Measurements from ENCODE around the gene SNTG2.
"Not testable (repeated sequence)": the region's sequence is repeated elsewhere in the genome, so short reads cannot be mapped to it uniquely, and the experiment has no call there.

SNTG2 gene

DNA sequence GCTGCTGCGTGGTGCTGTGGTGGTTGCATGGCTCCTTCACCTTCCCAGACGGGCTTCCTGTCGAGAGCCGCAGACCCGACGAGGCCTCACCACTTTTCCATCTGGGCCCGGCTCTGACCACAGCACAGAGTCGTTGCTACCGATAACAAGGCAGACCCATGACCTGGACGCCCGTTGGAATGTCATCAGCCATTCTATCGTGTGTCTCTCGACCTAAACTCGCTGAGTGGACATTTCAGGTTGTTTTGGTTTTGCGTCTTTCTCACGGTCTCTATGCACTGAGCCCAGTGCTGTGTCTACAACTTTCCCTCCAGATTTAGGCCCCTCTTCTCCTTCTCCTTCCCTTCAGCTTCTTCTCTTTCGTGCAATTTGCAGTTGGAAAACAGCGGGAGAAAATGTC lies 257.9 kb downstream of the SNTG2 start:
- DNase-seq, result no peak

DNA sequence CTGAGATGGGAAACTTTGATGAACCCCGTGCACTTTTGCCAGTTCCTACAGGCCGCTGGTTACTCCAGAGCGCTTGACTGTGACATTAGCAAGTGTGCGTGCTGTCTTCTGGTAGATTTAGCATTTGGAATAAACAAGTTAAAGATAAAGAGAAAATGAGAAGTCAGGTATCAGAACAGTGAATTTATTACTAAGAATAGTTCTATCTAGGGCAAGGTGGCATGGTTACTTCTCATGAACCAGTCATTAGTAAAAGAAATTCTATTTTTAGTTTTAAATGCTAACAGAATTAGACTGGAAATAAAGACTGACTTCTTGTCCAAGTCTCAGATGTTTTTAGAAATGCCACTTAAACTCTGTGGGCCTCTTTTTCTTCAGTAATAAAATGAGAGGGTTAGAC lies 258.6 kb downstream of the SNTG2 start:
- no peak for DNase-seq

DNA sequence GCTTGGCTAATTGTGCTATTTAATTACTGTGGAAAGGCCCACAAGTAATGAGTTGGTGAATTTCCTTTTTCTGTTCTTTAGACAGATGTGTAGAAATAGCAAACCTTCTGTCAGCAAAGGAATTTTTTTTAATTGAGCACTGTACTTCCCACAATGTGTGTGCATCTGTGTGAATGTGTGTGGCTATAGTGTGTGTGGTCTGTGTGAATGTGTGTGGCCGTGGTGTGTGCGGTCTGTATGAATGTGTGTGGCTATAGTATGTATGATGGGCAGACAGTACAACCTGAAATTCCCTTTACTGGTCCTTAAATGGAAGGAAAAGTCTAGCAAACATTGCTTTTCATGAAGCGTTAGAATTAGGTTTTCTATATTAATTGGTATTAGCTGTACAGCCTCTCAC lies 259.1 kb downstream of the SNTG2 start:
- no peak for DNase-seq

DNA sequence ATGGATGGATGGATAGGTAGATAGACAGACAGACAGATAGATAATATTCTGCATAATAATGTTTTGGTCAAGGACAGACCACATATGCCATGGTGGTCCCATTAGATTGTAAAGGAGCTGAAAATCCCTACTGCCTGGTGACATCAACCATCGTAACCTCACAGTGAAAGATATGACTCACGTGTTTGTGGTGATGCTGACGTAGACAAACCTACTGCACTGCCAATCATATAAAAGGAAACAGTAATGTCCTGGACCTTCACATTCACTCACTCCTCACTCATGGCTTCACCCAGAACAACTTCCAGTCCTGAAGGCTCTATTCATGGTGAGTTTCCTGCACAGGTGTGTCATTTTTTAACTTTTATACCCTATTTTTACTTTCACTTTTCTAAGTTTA lies 259.7 kb downstream of the SNTG2 start:
- no peak for DNase-seq

DNA sequence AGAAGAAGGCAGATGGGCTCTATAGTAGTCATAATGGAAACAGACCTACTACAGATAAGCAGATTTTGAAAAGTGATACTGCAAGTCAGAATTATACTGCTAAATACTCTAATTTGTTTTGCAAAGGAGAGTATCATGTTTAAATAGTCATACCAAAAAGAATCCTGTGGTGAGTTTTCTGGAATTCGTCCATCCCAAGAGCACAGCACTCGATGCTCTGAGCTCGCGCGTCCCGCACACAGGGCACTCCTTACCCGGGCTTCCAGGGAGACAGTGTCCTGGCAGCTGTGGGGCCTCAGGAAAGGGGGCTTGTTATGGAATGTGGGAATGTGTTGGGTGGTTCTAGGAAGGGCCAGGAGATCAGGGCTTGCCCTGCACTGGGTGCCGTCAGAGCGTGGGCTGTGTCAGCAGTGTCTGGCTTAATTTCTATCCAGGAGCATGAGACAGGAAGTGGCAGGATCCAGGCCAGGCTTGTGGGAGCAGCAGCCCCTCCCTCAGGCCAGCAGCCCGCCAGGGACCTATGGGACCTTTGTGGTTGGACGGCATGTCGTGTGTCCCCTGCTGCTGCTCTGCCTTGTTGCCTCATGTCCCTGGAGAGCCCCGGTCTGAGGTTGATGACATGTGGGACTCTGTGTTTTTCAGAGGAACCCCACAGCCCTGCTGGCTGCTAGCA lies 269.4 kb downstream of the SNTG2 start:
- no peak for DNase-seq

DNA sequence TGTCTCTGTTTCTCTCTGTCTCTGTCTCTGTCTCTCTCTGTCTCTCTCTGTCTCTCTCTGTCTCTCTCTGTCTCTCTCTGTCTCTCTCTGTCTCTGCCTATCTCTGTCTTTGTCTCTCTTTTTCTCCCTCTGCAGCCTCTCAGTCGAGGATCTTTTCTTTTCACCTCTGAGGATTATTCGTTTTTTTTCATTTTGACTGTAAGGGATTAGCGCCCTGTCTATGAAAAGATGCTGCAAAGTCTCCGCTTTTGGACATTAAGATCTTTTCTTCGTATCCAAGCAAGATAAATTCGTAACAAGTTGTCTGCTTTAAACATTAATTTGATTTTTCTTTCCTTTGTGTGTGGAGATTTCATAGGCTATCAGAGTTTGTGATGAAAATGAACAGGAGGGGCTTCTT lies 271.4 kb downstream of the SNTG2 start:
- DNase-seq, result no peak

DNA sequence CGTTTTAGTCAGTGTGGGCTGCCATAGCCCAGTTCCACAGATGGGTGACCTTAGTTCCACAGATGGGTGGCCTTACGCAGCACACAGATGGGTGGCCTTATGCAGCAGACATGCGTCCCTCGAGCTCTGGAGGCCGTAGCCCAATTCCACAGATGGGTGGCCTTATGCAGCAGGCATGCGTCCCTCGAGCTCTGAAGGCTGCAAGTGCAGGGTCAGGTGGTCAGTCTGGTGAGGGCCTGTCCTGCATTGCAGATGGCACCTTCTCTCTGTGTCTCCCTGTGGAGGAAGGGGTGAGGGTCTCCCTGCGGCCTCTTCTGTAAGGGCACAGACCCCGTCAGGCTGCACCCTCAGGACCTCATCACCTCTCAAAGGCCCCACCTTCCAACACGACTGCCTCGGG lies 273.1 kb downstream of the SNTG2 start:
- no peak for DNase-seq

DNA sequence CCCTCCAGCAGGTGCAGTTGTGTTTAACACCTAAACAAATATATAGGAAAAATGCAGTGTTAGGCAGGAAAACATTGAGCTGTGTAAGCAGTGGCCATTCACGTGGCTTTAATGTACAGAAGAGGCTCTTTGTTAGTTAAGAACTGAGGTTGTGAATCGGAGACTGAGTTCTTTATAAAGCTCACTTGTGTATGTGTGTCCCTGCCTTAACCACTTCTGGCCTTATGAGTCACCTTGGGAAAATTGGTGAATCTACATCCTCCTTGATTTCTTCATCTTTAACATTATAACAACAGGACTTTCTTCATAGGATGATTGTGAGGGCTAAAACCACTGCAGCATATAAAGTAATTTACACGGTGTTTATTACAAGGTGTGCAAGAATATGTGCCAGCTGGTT lies 274.3 kb downstream of the SNTG2 start:
- DNase-seq, result no peak

DNA sequence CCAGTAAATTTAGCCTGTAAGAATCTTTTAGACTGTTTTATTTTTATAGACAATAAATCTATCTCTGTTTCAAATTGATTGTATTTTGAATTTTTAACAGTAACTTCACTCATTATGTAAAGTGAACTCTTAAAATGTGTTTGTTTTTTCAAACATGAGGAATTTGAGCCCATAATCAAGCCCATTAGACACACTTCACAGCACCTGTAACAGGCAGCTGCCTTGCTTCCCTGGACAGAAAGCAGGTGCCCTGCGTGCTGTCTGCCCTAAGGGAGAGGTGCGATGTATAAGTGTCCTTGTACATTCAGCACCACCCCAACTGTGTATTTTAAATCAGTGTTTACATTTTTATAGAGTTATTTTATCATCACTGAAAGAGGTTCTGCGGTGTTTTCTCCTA lies 276.1 kb downstream of the SNTG2 start:
- no peak for DNase-seq

DNA sequence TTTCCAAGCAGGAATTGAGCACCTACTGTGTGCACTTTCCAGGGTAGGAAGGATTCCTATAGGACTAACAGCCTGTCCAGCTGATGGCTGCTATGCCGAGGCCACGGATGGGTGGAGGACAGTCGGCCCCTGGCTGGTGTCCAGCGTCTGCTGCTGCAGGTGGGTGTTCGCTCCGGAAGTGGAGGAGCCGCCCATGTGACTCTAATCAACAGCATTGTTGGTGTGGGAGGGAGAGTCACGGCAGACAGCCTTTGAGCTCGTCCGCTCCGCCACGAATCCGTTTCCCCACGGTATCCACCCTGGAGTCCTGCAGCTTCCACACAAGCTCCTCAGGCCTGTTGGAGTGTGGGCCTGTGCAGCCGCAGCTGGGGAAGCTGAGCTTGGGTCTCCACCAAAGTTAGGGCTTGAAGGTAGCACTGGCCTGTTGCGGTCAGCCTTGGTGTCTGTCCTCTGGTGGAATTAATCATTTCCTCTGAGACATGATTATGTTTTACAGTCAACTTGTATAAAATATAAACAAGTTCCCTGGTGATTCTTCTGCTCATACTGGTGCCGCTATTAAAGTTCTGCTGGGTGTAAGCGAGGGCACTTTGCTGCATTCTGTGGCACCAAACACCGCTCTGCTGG lies 276.7 kb downstream of the SNTG2 start:
- DNase-seq, result no peak

DNA sequence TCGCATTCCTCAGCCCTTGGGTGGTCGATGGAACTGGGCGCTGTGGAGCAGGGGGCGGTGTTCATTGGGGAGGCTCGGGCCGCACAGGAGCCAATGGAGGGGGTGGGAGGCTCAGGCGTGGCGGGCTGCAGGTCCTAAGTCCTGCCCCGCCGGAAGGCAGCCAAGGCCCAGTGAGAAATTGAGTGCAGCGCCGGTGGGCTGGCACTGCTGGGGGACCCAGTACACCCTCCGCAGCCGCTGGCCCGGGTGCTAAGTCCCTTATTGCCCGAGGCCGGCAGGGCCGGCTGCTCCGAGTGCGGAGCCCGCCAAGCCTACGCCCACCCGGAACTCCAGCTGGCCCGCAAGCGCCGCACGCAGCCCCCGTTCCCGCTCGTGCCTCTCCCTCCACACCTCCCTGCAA lies 278.9 kb downstream of the SNTG2 start:
- DNase-seq, result not testable (repeated sequence)

DNA sequence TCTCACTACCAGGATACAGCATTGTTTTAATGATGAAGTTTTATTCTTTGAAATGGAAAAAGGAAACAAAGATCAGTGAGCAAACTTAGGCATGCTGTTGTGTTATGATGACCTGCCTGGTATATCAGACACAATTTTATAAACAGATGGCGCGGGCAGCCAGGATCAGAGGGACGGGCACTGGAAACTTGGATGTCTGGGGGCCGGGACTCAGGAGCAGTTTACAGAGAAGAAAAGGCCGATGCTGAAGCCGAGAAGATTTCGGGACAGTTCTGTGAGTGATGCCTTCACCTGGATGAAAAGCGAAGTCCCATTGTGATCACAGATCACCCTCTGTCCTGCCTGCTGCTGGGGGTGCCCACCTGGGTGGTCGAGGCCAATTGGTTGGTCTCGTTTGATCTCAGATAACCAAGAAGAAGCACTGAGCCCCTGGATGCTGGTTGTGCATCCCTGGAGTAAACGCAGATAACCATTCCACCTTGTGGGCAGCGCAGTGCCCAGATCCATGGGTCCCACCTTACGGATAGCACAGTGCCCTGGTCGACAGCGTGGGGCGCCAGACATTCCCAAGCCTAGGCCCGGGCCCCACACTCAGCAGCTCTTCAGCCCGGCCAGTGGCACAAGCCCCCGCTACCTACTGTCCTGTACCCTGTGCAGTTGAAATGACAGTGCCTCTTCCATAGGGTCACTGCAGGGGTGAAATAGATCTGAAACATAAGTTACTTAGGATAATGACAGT lies 279.7 kb downstream of the SNTG2 start:
- DNase-seq, result no peak

DNA sequence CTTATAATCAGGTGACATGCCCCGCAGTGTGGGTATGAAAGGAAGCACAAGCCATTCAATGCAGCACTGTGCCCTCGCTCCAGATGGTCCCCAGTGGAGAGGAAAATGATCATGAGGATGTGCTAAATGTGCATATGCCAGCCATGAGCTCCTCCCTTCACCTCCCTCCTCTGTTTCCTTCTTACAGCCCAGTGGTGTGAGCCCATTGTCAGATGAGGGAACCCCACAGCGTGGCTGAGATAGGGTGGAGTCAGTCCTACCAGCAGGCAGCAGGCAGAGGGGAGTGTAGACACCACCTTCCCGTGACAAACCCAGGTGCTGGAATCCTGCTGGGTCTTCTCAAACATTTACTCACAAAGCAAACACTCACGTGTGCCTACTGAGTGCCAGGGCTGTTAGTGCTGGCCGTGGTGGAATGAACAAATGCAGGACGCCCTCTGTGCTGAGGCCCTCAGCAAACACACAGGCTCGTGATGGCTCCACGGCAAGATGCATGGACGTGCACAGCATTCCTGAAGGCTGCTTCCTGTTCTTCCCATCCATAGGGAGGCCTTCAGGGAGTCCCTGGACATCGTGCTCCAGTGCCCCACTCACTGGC lies 280.9 kb downstream of the SNTG2 start:
- no peak for DNase-seq

DNA sequence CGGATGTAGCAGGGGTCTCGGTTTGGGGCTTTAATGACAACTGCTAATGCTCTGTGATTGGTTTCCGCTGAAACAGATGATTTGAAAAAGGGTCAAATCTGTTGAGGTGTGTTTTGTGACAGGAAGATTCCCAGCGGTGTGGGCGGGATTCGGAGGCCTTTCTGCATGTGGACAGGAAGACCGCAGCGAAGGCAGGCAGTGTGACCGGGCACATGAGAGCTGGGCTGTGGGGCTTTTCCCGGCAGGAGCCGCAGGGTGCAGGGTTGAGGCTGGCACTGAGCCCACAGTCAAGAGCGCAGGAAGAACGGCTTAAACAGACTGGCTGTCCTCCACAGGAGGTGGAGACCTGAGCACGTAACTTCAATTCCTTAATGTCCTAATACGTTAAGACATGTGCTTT lies 282.6 kb downstream of the SNTG2 start:
- DNase-seq, result no peak

DNA sequence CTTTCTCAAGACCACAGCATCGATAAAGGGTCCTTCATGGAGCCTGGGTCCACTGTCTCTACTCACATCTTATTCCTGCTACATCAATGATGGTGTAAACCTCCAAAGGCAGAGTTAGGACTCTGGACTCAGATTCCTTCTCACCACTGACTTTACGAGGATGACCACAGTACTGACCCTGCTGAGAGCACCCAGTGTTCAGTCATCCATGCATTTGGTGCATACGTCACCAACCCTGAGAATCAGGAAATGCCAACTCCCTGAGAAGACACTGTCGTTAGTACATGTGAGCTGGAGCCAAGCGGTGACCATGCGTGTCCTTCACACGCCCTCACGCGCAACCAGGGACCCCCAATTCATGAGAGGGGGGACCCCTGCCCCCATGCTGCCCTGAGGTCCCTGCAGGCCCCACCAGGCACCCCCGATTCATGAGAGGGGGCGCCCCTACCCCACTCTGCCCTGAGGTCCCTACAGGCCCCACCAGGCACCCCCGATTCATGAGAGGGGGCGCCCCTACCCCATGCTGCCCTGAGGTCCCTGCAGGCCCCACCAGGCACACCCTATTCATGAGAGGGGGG lies 284.2 kb downstream of the SNTG2 start:
- no peak for DNase-seq

DNA sequence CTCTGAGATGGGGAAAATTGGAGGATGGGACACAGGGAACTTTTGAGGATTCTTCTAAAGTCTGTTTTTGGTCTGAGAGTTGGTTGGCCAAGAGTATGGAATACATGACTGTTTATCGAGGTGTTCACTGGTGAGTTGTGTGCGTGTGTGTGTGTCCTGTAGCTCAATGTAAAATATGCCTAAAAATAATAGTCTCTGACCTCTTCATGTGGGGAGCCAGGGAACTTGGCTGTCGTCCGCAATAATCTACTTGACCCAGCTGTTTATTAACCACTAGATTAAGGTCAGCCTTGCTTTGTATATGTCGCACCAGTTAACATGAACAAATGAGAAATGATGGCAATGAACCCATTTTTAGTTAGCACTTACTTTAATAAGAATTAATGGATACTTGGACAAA lies 285.2 kb downstream of the SNTG2 start:
- DNase-seq, result no peak

DNA sequence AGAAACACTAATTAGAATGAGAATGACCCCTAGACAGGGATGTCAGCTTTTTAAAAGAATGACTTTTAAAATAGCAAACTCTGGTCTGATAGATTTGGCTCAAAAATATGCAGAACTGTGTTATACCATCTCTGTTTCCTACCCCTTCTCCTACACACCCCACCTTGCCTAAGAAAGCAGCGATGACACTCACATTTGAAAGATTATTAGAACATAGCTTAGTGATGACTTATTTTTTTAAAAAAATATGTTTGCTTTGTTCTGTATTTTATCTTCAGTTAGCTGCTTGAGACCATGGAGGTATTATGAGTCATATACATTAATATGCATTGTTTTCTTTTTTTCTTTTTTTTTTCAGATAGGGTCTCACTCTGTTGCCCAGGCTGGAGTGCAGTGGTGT lies 286.0 kb downstream of the SNTG2 start:
- DNase-seq, result no peak

DNA sequence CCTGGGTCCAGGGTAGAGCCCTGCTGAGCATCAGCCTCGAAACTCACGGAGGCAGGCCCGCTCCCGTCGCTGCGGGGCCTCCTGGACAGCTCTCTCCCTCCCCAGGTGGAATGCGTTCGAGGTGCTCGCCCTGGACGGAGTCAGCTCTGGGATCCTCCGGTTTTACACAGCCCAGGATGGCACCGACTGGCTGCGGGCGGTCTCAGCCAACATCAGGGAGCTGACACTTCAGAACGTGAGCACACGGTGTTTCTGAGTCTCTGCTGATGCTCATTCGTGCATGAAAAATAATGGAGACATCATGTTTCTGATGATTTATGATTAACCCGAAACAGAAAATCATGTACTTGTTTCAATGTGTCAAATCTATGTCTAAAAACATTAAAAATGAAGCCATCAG lies 287.1 kb downstream of the SNTG2 start:
- no peak for DNase-seq

DNA sequence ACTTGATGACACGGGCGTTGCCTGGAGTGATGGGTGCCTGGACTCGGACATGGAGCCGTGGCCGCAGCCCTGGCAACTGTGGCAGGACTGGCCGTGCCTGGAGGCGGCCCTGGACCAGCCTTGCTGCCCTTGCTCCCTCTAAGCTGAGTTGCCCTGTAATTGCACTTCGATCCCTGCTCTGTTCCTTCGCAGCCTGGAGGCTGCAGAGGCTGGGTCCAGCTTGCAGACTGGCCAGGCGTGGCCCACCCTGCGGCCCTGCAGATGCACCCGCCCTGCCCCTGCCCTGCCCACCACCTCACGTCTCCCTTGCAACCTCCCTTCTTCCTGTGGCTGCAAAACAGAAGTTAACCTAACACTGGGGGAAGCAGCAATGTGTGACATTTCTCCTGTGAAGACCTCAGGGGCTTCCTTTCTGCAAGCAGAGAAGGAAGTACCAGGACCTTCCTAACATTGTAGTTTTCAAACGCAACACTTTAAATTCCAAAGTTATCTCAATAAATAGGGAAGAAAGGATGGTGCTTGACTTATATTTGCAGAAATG lies 288.0 kb downstream of the SNTG2 start:
- DNase-seq, result no peak

DNA sequence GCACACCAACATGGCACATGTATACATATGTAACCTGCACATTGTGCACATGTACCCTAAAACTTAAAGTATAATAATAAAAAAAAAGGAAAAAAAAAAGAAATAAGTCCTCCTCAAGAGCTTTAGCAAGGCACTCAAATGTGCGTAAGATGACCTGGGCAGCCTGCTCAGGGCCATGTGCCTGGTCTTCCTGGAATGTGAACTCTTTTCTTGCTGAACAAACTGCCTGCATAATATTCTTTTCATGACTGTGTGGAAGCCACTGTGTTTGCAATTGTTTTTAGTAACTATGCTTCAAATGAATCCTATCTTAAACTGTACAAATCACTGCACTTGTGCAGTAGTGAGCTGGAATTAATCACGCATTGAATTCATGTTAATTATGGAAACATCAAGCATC lies 294.5 kb downstream of the SNTG2 start:
- DNase-seq, result no peak

DNA sequence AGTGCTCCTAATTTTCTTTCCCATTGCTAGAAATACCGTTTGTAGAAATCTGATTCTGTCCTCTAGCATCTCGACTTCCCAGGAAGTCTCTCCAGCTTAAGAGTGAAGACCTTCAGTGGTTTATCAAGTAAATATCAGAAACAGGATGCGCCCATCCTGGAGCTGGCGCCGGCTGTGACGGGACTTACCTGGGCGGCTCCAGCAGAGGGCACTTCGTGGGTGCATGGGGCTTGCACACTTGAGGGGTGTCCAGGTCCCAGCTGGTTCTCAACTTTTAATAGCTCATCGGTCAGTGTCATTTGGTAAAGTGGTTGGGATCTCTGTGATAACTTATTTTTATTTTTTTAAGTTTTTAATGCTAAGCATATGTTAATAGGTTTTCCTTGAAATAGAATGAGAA lies 295.6 kb downstream of the SNTG2 start:
- no peak for DNase-seq

DNA sequence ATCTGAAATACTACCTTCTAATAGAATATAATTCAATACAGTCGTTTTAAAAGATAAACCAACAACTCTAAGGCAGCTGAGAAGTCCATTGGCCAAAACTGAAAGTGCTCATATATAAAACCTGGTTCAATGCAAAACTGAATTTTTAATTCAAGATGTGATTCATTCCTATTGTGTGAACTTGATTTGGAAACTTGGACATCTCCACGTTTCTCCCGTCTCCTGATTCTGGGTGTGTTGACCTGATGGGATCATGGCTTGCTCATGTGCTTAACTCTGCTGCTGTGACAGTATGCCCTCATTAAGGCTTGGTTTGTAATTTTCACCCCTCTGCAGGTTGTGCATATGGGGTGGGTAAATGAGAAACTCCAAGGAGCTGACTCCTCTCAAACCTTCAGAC lies 296.3 kb downstream of the SNTG2 start:
- DNase-seq, result no peak

DNA sequence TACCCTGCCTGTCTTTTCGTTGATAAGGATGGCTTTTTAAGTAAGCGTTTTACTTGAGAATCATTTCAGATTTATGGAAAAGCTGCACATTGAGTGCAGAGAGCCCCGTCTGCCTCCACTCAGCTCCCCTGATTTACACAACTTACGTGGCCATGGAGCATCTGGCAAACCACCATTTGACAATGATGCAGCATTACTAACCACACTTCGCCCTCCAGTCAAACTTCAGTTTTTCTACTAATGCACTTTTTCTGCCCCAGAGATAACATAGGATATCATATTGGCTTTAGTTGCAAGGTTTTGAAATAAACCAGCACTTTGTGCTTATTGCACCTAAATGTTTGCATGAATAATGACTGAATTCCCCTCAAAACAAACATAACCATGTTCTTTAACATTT lies 297.5 kb downstream of the SNTG2 start:
- no peak for DNase-seq

Measured in NCI-H1694 treated with DMSO at 0.1 percent for 48 hours (cell line).